Measurements from ENCODE around the gene EMC9. TPM values are rescaled to one million over a fixed set of nuclear protein-coding genes. Genes with fewer than 3 reads are reported as not detected.

The EMC9 gene
- total RNA-seq, 4 donors from 2014 or later, result 13.6 to 18.8 (median 16.3) TPM

GRCh38 chr14:24151404-24152080 lies 10.2 kb upstream of the EMC9 start:
- no peaks in the 10 kb centered on the region for H3K27me3 ChIP-seq
- peaks cover 0 to 74% of the 10 kb centered on the region in 2 donors for H3K36me3 ChIP-seq
- H3K4me3 ChIP-seq, result no peak overlapping the region
- TF ChIP-seq, protein P1, sequence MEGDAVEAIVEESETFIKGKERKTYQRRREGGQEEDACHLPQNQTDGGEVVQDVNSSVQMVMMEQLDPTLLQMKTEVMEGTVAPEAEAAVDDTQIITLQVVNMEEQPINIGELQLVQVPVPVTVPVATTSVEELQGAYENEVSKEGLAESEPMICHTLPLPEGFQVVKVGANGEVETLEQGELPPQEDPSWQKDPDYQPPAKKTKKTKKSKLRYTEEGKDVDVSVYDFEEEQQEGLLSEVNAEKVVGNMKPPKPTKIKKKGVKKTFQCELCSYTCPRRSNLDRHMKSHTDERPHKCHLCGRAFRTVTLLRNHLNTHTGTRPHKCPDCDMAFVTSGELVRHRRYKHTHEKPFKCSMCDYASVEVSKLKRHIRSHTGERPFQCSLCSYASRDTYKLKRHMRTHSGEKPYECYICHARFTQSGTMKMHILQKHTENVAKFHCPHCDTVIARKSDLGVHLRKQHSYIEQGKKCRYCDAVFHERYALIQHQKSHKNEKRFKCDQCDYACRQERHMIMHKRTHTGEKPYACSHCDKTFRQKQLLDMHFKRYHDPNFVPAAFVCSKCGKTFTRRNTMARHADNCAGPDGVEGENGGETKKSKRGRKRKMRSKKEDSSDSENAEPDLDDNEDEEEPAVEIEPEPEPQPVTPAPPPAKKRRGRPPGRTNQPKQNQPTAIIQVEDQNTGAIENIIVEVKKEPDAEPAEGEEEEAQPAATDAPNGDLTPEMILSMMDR (IDR thresholded peaks at IDR 0.05 in 4 of 5, conservative IDR thresholded peaks at IDR 0.05 in 1 of 5), result no peak
- no peak for TF ChIP-seq POLR2A (IDR thresholded peaks at IDR 0.05)
- no peak overlapping the region for H3K27ac ChIP-seq
- DNase-seq (no peak), ATAC-seq (no peak)
- H3K9me3 ChIP-seq, result no peaks in the 10 kb centered on the region
- in situ Hi-C loops (cut with MboI; ENCODE audit: low sequenced_read_pairs in 4 of 4), result no loop called here
- intact Hi-C loops (cut with DNase I; ENCODE audit: low total_unique reads), result no loop called here
- peaks cover 9 to 11% of the 10 kb centered on the region in 2 donors for H3K4me1 ChIP-seq

- DNase-seq (no peak), ATAC-seq (no peak)
- Histone ChIP-seq H3K4me3 (no peak overlapping the region), H3K36me3 (peaks cover 0 to 69% of the 10 kb centered on the region in 2 donors), H3K4me1 (peaks cover 10 to 13% of the 10 kb centered on the region in 2 donors), H3K9me3 (no peaks in the 10 kb centered on the region), H3K27me3 (no peaks in the 10 kb centered on the region), H3K27ac (no peak overlapping the region)
- in situ Hi-C loops (cut with MboI; ENCODE audit: low sequenced_read_pairs in 4 of 4) (no loop called here), intact Hi-C loops (cut with DNase I; ENCODE audit: low total_unique reads) (no loop called here)
- no peak for TF ChIP-seq POLR2A (IDR thresholded peaks at IDR 0.05)
- TF ChIP-seq, protein P1 (IDR thresholded peaks at IDR 0.05 in 4 of 5, conservative IDR thresholded peaks at IDR 0.05 in 1 of 5), result no peak
Measured at GRCh38 chr14:24150993-24151392, 9.6 kb upstream of the EMC9 start.

- H3K36me3 ChIP-seq, result peaks cover 0 to 64% of the 10 kb centered on the region in 2 donors
- intact Hi-C loops (cut with DNase I; ENCODE audit: low total_unique reads), result no loop called here
Measured at GRCh38 chr14:24150567-24150966, 9.2 kb upstream of the EMC9 start.

GRCh38 chr14:24150061-24150460 lies 8.7 kb upstream of the EMC9 start:
- ATAC-seq (no peak), DNase-seq (no peak)
- no peaks in the 10 kb centered on the region for H3K27me3 ChIP-seq
- H3K27ac ChIP-seq, result no peak overlapping the region
- no peak overlapping the region for H3K4me3 ChIP-seq
- H3K4me1 ChIP-seq, result peaks cover 18 to 19% of the 10 kb centered on the region in 2 donors
- no peaks in the 10 kb centered on the region for H3K9me3 ChIP-seq
- TF ChIP-seq POLR2A (IDR thresholded peaks at IDR 0.05), result no peak
- TF ChIP-seq, protein P1 (IDR thresholded peaks at IDR 0.05 in 4 of 5, conservative IDR thresholded peaks at IDR 0.05 in 1 of 5), result no peak
- in situ Hi-C loops (cut with MboI; ENCODE audit: low sequenced_read_pairs in 4 of 4) (no loop called here), intact Hi-C loops (cut with DNase I; ENCODE audit: low total_unique reads) (no loop called here)
- peaks cover 0 to 59% of the 10 kb centered on the region in 2 donors for H3K36me3 ChIP-seq

More at GRCh38 chr14:24150567-24150966, 9.2 kb upstream of the EMC9 start:
- no peak for DNase-seq
- ATAC-seq, result no peak
- Histone ChIP-seq H3K4me3 (no peak overlapping the region), H3K4me1 (peaks cover 14 to 17% of the 10 kb centered on the region in 2 donors), H3K27me3 (no peaks in the 10 kb centered on the region), H3K27ac (no peak overlapping the region), H3K9me3 (no peaks in the 10 kb centered on the region)
- TF ChIP-seq POLR2A (IDR thresholded peaks at IDR 0.05), result no peak
- TF ChIP-seq, protein P1 (IDR thresholded peaks at IDR 0.05 in 4 of 5, conservative IDR thresholded peaks at IDR 0.05 in 1 of 5), result no peak
- in situ Hi-C loops (cut with MboI; ENCODE audit: low sequenced_read_pairs in 4 of 4), result no loop called here
